ENCODE results near the gene ZNF621. TPM values are rescaled to one million over a fixed set of nuclear protein-coding genes. Genes with fewer than 3 reads are reported as not detected.
A peak's percentile ranks its signal among the peaks of the same experiment; 100 is the strongest.

The ZNF621 gene
- total RNA-seq, 1 donor = 21.4 TPM

DNA sequence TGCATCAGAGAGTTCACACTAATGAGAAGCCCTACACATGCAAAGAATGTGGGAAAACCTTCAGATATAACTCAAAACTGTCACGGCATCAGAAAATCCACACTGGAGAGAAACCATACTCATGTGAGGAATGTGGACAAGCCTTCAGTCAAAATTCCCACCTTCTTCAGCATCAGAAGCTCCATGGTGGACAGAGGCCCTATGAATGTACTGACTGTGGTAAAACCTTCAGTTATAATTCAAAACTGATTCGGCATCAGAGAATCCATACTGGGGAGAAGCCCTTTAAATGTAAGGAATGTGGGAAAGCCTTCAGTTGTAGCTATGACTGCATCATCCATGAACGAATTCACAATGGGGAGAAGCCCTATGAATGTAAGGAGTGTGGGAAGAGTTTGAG is 37.6 kb upstream of the ZNF621 start:
- Histone ChIP-seq H3K27ac (ENCODE audit: low read depth, low read length) (no peak overlapping the region), H3K4me1 (ENCODE audit: insufficient read depth, low read length) (no peaks in the 10 kb centered on the region), H3K9me3 (ENCODE audit: low read depth, low read length) (peaks cover 20% of the 10 kb centered on the region), H3K79me2 (ENCODE audit: insufficient read depth, low read length) (no peaks in the 10 kb centered on the region), H3K36me3 (ENCODE audit: insufficient read depth, low read length) (peaks cover 26% of the 10 kb centered on the region), H3K27me3 (ENCODE audit: insufficient read depth, low read length) (no peaks in the 10 kb centered on the region), H3K4me3 (ENCODE audit: insufficient read depth, low read length) (no peak overlapping the region), H4K20me1 (ENCODE audit: insufficient read depth, low read length) (no peaks in the 10 kb centered on the region), H2AFZ (ENCODE audit: low read length) (no peak overlapping the region), H3K4me2 (ENCODE audit: insufficient read depth, low read length) (no peak overlapping the region)
- TF ChIP-seq CTCF (IDR thresholded peaks at IDR 0.05; ENCODE audit: extremely low read depth, low read depth, low read length) = no peak
- DNase-seq (ENCODE audit: insufficient read length, low spot score, missing footprints) = no peak

- DNase-seq (ENCODE audit: insufficient read length, low spot score, missing footprints) = peak; percentile 42
- H3K4me2 ChIP-seq (ENCODE audit: insufficient read depth, low read length) = no peak overlapping the region
- no peaks in the 10 kb centered on the region for H4K20me1 ChIP-seq (ENCODE audit: insufficient read depth, low read length)
- H3K27ac ChIP-seq (ENCODE audit: low read depth, low read length) = no peak overlapping the region
- H3K4me1 ChIP-seq (ENCODE audit: insufficient read depth, low read length) = no peaks in the 10 kb centered on the region
- no peaks in the 10 kb centered on the region for H3K27me3 ChIP-seq (ENCODE audit: insufficient read depth, low read length)
- H3K9me3 ChIP-seq (ENCODE audit: low read depth, low read length) = peaks cover 19% of the 10 kb centered on the region
- H3K79me2 ChIP-seq (ENCODE audit: insufficient read depth, low read length) = no peaks in the 10 kb centered on the region
- no peak for TF ChIP-seq CTCF (IDR thresholded peaks at IDR 0.05; ENCODE audit: extremely low read depth, low read depth, low read length)
- peaks cover 23% of the 10 kb centered on the region for H3K36me3 ChIP-seq (ENCODE audit: insufficient read depth, low read length)
- no peak overlapping the region for H2AFZ ChIP-seq (ENCODE audit: low read length)
- H3K4me3 ChIP-seq (ENCODE audit: insufficient read depth, low read length) = no peak overlapping the region
Measured at GRCh38 chr3:40490916-40491315, 33.8 kb upstream of the ZNF621 start.

- H2AFZ ChIP-seq (ENCODE audit: low read length) = no peak overlapping the region
Measured at GRCh38 chr3:40494698-40495097, 30.1 kb upstream of the ZNF621 start.

GRCh38 chr3:40497288-40497687 is 27.5 kb upstream of the ZNF621 start:
- Histone ChIP-seq H3K4me1 (ENCODE audit: insufficient read depth, low read length) (no peaks in the 10 kb centered on the region), H3K4me2 (ENCODE audit: insufficient read depth, low read length) (no peak overlapping the region), H2AFZ (ENCODE audit: low read length) (no peak overlapping the region), H3K27me3 (ENCODE audit: insufficient read depth, low read length) (no peaks in the 10 kb centered on the region), H3K9me3 (ENCODE audit: low read depth, low read length) (no peaks in the 10 kb centered on the region), H3K4me3 (ENCODE audit: insufficient read depth, low read length) (no peak overlapping the region), H3K27ac (ENCODE audit: low read depth, low read length) (no peak overlapping the region), H4K20me1 (ENCODE audit: insufficient read depth, low read length) (no peaks in the 10 kb centered on the region), H3K36me3 (ENCODE audit: insufficient read depth, low read length) (no peaks in the 10 kb centered on the region), H3K79me2 (ENCODE audit: insufficient read depth, low read length) (no peaks in the 10 kb centered on the region)
- TF ChIP-seq CTCF (IDR thresholded peaks at IDR 0.05; ENCODE audit: extremely low read depth, low read depth, low read length) = no peak
- DNase-seq (ENCODE audit: insufficient read length, low spot score, missing footprints) = no peak

More at GRCh38 chr3:40494698-40495097, 30.1 kb upstream of the ZNF621 start:
- Histone ChIP-seq H3K4me1 (ENCODE audit: insufficient read depth, low read length) (no peaks in the 10 kb centered on the region), H3K27me3 (ENCODE audit: insufficient read depth, low read length) (no peaks in the 10 kb centered on the region), H4K20me1 (ENCODE audit: insufficient read depth, low read length) (no peaks in the 10 kb centered on the region), H3K36me3 (ENCODE audit: insufficient read depth, low read length) (no peaks in the 10 kb centered on the region), H3K79me2 (ENCODE audit: insufficient read depth, low read length) (no peaks in the 10 kb centered on the region), H3K27ac (ENCODE audit: low read depth, low read length) (no peak overlapping the region), H3K4me2 (ENCODE audit: insufficient read depth, low read length) (no peak overlapping the region), H3K9me3 (ENCODE audit: low read depth, low read length) (no peaks in the 10 kb centered on the region), H3K4me3 (ENCODE audit: insufficient read depth, low read length) (no peak overlapping the region)
- no peak for TF ChIP-seq CTCF (IDR thresholded peaks at IDR 0.05; ENCODE audit: extremely low read depth, low read depth, low read length)
- DNase-seq (ENCODE audit: insufficient read length, low spot score, missing footprints) = peak; percentile 39
